ENCODE data around the gene ATP10A. TPM values are rescaled to one million over a fixed set of nuclear protein-coding genes. Genes with fewer than 3 reads are reported as not detected.

ATP10A gene
- total RNA-seq, 6 experiments from 2014 or later, result 31.0 to 39.5 (median 33.9) TPM

- no peaks in the 10 kb centered on the region for H3K4me1 Mint-ChIP-seq (ENCODE audit: low read depth)
- TF ChIP-seq CTCF (IDR thresholded peaks at IDR 0.05), result no peak
- no peak overlapping the region for H3K4me3 Mint-ChIP-seq
- no peak overlapping the region for H3K27ac Mint-ChIP-seq
- no peak for DNase-seq
- no peaks in the 10 kb centered on the region for H3K9me3 Mint-ChIP-seq
- peaks cover 13% of the 10 kb centered on the region; the same call in 1 of the 2 replicates for H3K36me3 Mint-ChIP-seq (ENCODE audit: low read depth)
- peaks cover 7% of the 10 kb centered on the region for H3K27me3 Mint-ChIP-seq (ENCODE audit: insufficient read depth)
Measured at GRCh38 chr15:25719101-25719985, 143.8 kb downstream of the ATP10A start.

GRCh38 chr15:25718597-25718996 is 144.5 kb downstream of the ATP10A start:
- Mint-ChIP-seq H3K27me3 (ENCODE audit: insufficient read depth) (peaks cover 7% of the 10 kb centered on the region), H3K4me1 (ENCODE audit: low read depth) (no peaks in the 10 kb centered on the region), H3K36me3 (ENCODE audit: low read depth) (peaks cover 12% of the 10 kb centered on the region; the same call in 1 of the 2 replicates), H3K27ac (no peak overlapping the region), H3K9me3 (no peaks in the 10 kb centered on the region), H3K4me3 (no peak overlapping the region)
- no peak for DNase-seq
- TF ChIP-seq CTCF (IDR thresholded peaks at IDR 0.05), result no peak

GRCh38 chr15:25718169-25718536 is 145.0 kb downstream of the ATP10A start:
- TF ChIP-seq CTCF (IDR thresholded peaks at IDR 0.05), result no peak
- peaks cover 7% of the 10 kb centered on the region for H3K27me3 Mint-ChIP-seq (ENCODE audit: insufficient read depth)
- H3K4me1 Mint-ChIP-seq (ENCODE audit: low read depth), result no peaks in the 10 kb centered on the region
- H3K27ac Mint-ChIP-seq, result no peak overlapping the region
- DNase-seq, result no peak
- H3K36me3 Mint-ChIP-seq (ENCODE audit: low read depth), result peaks cover 12% of the 10 kb centered on the region; the same call in 1 of the 2 replicates
- no peaks in the 10 kb centered on the region for H3K9me3 Mint-ChIP-seq
- H3K4me3 Mint-ChIP-seq, result no peak overlapping the region

GRCh38 chr15:25717457-25718168 is 145.5 kb downstream of the ATP10A start:
- no peak overlapping the region; the same call in 1 of the 2 replicates for H3K27ac Mint-ChIP-seq

GRCh38 chr15:25717127-25717456 is 146.0 kb downstream of the ATP10A start:
- Mint-ChIP-seq H3K27me3 (ENCODE audit: insufficient read depth) (peaks cover 9% of the 10 kb centered on the region), H3K9me3 (no peaks in the 10 kb centered on the region), H3K36me3 (ENCODE audit: low read depth) (peaks cover 5% of the 10 kb centered on the region; the same call in 1 of the 2 replicates), H3K4me1 (ENCODE audit: low read depth) (no peaks in the 10 kb centered on the region), H3K27ac (no peak overlapping the region; the same call in 1 of the 2 replicates), H3K4me3 (no peak overlapping the region)
- no peak for TF ChIP-seq CTCF (IDR thresholded peaks at IDR 0.05)
- no peak for DNase-seq

More at GRCh38 chr15:25717457-25718168, 145.5 kb downstream of the ATP10A start:
- Mint-ChIP-seq H3K27me3 (ENCODE audit: insufficient read depth) (peaks cover 7% of the 10 kb centered on the region), H3K9me3 (no peaks in the 10 kb centered on the region), H3K36me3 (ENCODE audit: low read depth) (peaks cover 10% of the 10 kb centered on the region; the same call in 1 of the 2 replicates), H3K4me3 (no peak overlapping the region), H3K4me1 (ENCODE audit: low read depth) (no peaks in the 10 kb centered on the region)
- no peak for TF ChIP-seq CTCF (IDR thresholded peaks at IDR 0.05)
- no peak for DNase-seq
